Right ventricle myocardium superior (tissue), 1 donor: Measurements from ENCODE around the gene TMED5. TPM values are rescaled to one million over a fixed set of nuclear protein-coding genes. Genes with fewer than 3 reads are reported as not detected.

Experiments used
- total RNA-seq: library from RNA; stranded (reverse); fragmentation: NEBNext Ultra II Directional; extraction: Animal tissue kit (Norgen Biotek cat#: 25700); gene quantifications from one replicate; pipeline ENCODE4 v1.2.1, GENCODE V29; 2021
- donor health status: DM: no; HTN: yes; CAD: no; lungs with severe emphysema.

TMED5 gene
- total RNA-seq, 1 donor from 2014 or later, result 57.1 TPM

Other genes with a start within 250 kb of the TMED5 start
- gene DIPK1A, start 219.0 kb downstream of the TMED5 start, total RNA-seq, result 7.0 TPM
- gene MTF2, start 101.1 kb downstream of the TMED5 start, total RNA-seq, result 8.1 TPM
- gene CCDC18, start 311 bp upstream of the TMED5 start, total RNA-seq, result 2.4 TPM
- 33.2 TPM for gene DR1, start 165.5 kb upstream of the TMED5 start, total RNA-seq